NCI-H1417 (cell line): Measurements from ENCODE around the gene CUX1.

Experiments
- DNase-seq, 3 experiments: peaks; one replicate each; lab custom pipeline; 2025; lab: John Stamatoyannopoulos, UW

The CUX1 gene

GRCh38 chr7:102272075-102272916 is 454.9 kb downstream of the CUX1 start:
- DNase-seq: peak; percentile 60 to 77 (median 68)

DNA sequence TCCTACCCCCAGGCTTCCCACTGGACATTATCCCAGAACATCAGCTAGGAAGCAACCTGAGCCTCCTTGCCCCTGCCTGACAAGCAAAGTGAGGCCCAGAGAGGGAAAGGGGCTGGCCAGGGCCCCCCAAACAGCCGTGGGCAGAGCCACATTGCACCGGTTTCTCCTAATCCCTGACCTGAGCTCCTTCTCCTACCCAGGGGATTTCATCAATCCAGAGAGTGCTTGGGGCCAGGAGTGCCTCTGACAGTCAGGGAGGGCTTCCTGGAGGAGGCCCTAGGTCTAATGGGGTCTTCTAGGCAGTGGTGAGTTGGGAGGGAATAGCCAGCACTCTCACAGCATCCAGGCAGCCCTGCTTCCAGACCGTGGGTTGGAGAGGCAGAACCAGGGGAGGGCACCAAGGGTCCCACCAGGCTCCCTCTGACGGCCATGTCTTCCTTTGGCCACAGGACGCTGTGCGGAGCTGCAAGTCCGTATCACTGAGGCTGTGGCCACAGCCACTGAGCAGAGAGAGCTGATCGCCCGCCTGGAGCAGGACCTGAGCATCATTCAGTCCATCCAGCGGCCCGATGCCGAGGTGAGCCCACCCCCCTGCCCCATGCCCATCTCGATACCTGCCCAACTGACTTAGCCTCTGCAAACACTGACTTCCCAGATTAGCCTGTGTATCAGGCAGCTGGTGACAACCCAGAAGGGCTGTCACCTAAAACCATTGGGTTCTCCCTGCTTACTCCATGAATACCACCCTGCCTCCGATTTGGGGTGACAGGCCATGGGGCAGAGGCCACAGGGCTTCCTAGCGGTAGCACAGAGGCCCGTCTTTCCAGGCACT is 455.7 kb downstream of the CUX1 start:
- DNase-seq: no peak

- DNase-seq: no peak
Measured at GRCh38 chr7:102273749-102274712, 456.6 kb downstream of the CUX1 start.

GRCh38 chr7:102275123-102275703 is 457.8 kb downstream of the CUX1 start:
- DNase-seq: no peak

DNA sequence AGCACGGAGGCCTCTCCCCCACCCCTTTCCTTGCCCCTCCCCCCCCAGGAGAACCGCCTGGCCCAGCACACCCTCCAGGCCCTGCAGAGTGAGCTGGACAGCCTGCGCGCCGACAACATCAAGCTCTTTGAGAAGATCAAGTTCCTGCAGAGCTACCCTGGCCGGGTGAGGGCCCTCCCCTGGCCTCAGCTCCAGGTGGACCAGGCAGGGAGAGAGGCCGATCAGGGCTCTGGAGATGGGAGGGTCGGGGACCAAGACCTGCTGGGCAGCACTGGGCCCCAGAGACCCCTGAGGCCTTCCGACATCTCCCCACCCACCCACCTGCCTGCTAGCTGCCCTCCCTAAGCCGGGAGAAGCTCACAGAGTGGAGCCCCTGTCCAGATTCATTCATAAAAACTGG is 460.5 kb downstream of the CUX1 start:
- no peak for DNase-seq

- peak; percentile 43 to 80 (median 50) for DNase-seq
Measured at GRCh38 chr7:102279537-102280400, 462.3 kb downstream of the CUX1 start.

- no peak for DNase-seq
Measured at GRCh38 chr7:102280521-102280920, 463.1 kb downstream of the CUX1 start.

DNA sequence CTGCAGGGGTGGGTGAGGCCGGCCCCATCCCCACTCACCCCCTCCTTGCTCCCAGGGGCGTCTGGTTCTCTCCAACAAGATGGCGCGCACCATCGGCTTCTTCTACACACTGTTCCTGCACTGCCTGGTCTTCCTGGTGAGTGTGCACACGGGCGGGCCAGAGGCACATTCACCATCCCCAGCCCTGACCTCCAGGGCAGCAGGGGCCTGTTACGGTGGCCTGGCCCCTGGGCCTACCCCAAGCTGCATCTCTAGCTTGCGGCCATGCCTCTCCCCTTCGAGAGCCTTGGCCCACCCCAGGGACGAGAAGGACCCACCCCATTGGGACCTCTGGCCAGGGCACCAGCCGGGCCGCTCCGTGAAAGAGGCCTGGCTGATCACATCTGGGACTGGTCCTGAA is 464.4 kb downstream of the CUX1 start:
- DNase-seq: no peak

DNA sequence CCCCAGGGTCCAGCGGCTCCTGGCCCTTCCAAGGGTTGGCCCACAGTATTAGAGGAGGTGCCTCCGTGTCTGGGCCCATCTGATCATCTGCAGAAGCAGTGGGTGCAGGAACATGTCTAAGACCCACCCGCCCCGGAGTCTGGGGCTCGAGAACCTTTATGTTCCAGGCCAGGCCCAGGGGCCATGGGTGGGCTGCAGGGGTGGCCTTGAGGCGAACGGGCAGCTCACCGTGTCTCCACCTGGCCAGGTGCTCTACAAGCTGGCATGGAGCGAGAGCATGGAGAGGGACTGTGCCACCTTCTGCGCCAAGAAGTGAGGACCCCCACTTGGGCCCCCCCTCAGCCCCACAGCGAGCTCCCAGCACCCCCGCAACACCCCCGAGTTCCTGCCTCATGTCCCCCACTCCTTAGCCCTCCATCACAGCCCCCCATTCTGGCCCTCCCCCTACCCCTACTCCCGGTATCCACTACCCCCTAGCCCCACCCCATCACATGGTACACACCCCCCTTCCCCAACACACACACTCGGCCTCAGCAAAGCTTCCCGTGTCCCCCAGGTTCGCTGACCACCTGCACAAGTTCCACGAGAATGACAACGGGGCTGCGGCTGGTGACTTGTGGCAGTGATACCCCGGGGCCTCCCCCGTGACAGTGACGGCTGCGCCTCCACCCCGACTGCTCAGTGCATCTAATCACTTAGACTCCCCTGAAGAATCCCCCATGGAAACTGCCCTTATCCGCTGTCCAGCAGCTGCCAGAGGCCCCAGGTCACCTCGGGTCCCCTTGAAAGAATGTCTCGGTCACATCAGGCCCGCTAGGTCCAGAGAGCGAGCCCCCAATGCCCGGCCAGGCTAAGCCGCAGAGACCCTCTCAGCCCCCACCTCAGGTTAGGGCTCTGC is 465.3 kb downstream of the CUX1 start:
- no peak for DNase-seq

DNA sequence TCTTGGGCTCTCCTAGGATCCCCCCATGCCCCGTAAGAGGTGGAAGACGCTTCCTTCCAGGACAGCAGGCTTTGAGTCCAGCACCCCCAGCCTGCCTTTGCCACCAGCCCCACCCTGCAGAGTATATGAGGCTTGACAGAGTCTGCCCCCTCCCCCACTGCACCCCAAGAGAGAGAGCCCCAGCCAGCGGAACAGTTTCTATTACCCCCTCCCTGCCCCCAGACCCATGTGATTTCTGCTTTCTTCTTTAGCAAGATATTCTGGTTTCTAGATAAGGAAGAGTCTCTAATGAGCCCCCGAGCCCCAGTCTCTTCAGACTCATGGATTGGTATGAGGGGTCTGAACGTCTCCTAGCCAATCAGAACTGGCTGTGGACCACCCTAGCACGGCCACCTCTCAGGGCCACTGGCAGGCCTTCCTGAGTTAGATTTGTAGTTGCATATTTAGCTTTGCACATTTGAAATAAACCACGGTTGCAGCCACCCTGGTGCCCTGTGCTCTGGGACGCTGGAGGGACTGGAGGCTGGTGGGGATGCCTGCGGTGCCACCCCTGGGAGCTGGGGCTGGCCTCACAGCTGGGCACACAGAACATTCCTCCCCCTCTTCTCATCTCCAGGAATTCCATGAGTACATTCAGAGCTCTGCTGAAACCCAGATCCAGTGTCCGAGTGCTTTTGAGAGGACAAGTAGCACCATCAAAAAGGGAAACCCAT is 466.2 kb downstream of the CUX1 start:
- DNase-seq: no peak

DNA sequence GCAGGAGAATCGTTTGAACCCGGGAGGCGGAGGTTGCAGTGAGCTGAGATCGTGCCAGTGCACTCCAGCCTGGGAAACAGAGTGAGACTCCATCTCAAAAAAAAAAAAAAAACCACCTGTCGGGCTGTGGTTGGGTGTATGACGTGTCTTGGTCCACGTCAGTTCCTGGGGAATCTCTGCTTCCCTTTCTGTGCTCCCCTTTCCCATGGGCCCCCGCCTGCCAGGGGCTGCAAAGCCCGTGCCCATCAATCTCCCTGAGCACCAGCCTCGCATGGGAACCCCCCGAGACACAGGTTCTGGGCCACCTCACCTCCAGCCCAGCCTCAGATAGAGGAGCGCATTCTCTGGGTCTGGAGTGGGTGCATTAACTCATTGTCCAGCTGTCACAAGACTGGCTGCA is 467.0 kb downstream of the CUX1 start:
- DNase-seq: no peak

- no peak for DNase-seq
Measured at GRCh38 chr7:102284891-102285539, 467.6 kb downstream of the CUX1 start.

DNA sequence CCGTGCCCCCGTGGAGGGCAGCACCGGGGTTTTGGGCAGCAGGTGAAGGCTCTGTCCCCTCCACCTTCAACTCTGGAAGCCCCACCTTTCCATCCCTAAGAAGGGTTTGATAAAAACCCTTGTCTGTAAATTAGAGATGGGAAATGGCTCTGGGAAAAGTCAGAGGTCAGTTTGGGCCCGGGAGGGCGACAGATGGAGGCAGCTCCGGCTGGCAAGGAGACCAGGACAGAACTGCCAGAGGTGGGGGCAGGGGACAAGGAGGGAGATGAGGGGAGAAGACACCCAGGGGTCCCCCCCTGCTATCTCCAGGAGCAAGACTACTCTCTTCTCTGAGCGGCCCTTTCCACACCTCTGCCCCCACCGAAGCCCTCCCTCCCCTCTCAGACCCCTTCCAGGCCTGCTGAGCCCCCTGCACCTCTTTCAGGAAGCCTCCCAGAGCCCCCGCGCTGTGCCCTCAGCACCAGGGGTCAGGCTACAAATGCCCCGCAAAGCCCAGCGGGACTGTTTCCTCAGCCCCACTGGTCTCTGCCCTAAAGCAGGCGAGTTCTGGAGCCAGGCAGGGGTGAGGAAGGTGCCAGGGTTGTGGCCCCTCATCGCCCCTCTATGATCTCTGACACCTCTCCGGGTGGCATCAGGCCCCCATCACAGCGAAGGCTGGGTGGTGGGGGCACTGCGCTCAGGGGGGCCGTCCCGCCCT is 468.3 kb downstream of the CUX1 start:
- DNase-seq: no peak

DNA sequence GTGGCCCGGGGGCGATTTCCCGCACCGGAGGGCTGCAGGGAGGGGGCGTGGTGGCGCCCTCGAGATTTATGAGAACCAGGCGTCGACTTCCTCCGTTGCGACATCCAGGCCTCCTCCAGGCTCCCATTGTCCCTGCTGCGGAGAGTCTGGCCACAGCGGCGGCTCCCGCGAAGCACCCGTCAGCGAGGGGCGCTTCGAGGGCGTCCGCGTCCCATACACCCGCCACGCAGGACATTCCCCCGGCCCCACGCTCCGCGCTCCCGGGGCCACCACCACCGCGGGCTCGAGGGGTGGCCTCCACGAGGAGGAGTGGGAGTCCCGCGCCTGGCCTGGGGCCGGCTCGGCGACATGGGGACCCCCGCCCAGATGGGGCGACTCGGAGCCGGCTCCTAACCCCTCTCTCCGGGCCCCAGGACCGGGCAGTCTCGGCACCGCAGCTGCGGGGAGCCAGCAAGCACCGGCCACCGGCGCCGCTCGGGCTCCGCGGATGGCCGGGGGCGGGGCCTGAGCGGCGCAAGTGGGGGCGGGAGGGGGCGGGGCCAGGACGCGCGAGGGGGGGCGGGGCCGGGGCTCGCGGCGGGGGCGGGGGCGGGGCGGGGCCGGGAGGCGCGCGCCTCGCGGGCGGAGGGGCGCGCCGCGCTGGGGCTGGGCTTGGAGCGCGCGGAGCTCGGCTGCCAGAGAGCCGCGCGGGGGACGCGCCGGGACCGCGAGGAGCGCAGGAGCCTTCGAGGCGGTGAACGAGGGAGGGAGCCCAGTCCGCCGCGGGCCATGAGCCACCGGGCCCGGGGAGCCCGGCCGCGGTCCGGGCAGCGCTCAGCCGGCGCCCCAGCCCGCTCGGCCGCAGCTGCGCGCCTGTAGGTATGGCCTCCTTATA is 469.0 kb downstream of the CUX1 start, which contains the start of gene SH2B2:
SH2B2 (plus strand) TSS at position 632 of the 874 bp plus-strand sequence. CDS start 13,683 bp downstream, outside the sequence.
- DNase-seq: peak; percentile 69 to 84 (median 79)

DNA sequence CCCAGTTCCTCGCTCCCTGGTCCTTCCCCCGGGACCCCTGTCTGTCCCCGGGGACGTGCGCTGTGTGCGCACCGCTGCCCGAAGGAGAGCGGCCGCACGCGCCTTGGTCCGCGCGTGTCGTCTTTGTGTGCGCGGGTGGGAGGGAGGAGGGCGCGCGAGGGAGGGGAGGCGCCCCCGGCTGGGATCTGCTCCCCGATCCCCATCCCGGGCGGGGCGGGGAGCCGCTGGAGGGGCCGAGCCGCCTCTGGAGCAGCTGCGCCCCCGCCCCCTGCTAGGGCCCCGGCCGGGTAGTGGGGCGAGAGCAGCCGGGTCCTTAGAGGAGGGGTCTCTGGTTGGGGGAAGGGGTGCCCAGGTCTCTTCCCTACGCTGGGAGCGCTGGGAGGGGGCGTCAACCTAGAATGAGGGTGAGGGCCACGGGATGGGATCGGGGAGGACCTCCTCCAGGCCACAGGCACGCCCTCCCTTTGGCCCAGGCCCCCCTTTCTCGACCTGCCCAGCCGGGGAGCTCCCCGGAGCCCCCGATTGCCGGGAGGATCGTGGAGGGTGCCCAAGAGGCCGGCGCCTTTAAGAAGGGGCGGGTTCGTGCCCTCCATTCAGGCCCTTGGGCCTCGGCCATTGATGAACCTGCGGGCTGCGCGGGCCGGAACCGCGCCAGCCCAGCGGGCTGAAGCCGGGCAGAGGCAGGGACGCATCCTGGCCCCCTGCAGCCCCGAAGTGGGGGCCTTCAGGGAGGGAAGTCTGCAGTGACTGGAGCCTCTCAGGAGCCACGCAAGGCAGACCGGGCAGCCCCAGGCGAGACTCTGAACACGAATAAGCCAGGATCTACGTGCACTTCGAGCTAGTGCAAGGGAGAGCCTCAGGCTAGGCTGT is 469.9 kb downstream of the CUX1 start:
- peak; percentile 35 to 74 (median 67) for DNase-seq

DNA sequence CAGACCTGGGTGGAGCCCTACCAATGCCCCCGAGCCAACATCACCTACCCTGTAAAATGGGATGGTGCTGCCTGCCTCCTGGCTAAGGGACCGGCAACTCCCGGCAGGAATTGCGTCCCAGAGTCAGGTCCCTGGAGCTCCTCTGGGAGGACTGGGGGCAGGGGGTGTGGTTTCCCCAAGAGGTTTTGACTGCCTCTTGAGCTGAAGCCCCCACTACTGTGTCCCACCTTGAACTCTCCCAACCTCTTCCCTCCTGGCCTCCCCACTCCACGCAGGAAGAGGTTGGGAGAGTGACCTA is 470.5 kb downstream of the CUX1 start:
- no peak for DNase-seq
